Adrenal gland (tissue), 12 donors: ENCODE data around the gene CCDC174. TPM values are rescaled to one million over a fixed set of nuclear protein-coding genes. Genes with fewer than 3 reads are reported as not detected.

Experiments
- DNase-seq, 7 donors: peaks; one replicate each; pipeline ENCODE4 v3.0.0-alpha.2; 2019 to 2020
- H3K27ac ChIP-seq, 5 donors: fragments of 200-600 bp; sonication (generic) in 4 of 5; 1 replicate in 3 of 5; 2 replicates in 2 of 5; pipeline versions ENCODE4 v1.5.1 to v1.8.0; 2016 to 2020; ENCODE audit warnings: mild to moderate bottlenecking in 1 of 5
- H3K27me3 ChIP-seq: fragments of 200-600 bp; 2 replicates; pipeline ENCODE4 v1.8.0; 2021
- H3K36me3 ChIP-seq, 2 donors: fragments of 200-600 bp; replicated peaks in 1 of 2; 1 replicate in 1 of 2; 2 replicates in 1 of 2; pipeline versions ENCODE4 v1.5.1 to v1.8.0; 2018 to 2022
- H3K4me1 ChIP-seq, 2 donors: fragments of 200-600 bp; replicated peaks in 1 of 2; 1 replicate in 1 of 2; 2 replicates in 1 of 2; pipeline versions ENCODE4 v1.5.1 to v1.8.0; 2018 to 2021
- H3K4me3 ChIP-seq, 4 donors: fragments of 200-600 bp; sonication (generic) in 3 of 4; one replicate each; pipeline ENCODE4 v1.5.1; 2016 to 2018
- H3K9me3 ChIP-seq, 3 donors: fragments of 200-600 bp; sonication (generic) in 1 of 3; replicated peaks in 1 of 3; 1 replicate in 2 of 3; 2 replicates in 1 of 3; pipeline versions ENCODE4 v1.5.1 to v1.8.0; 2016 to 2021
- CTCF ChIP-seq, 6 experiments: fragments of 450-650 bp in 4 of 6; fragments of 200-600 bp in 2 of 6; sonication (generic) in 1 of 6; IDR thresholded peaks; 1 replicate in 5 of 6; 2 replicates in 1 of 6; pipeline versions ENCODE4 v1.5.1 to v1.8.0; 2016 to 2021; ENCODE audit warnings: antibody characterized with exemption in 6 of 6, mild to moderate bottlenecking in 2 of 6, moderate library complexity in 1 of 6
- POLR2A ChIP-seq, 2 donors: fragments of 450-650 bp; IDR thresholded peaks; one replicate each; pipeline ENCODE4 v1.6.1; 2017; ENCODE audit warnings: antibody characterized with exemption in 2 of 2, mild to moderate bottlenecking in 2 of 2, moderate library complexity in 1 of 2
- WGBS, 4 donors: extraction: QIAGEN DNeasy Blood & Tissue Kit in 2 of 4; methylation state at CpG; one replicate each; pipeline versions ENCODE4 v1.1.5 to v1.1.7; 2013 to 2017; 5-methylcytosine and 5-hydroxymethylcytosine counted together
- intact Hi-C, 2 donors: fragments of 100-400 bp; cut with DNase I; formaldehyde crosslinking; loops; one replicate each; pipeline versions ENCODE4 v1.14.1 to v1.15.0; 2022 to 2023
- polyA plus RNA-seq, 3 donors: library from polyadenylated mRNA; stranded (reverse); fragments of 200-250 nt in 2 of 3; fragments of 350-450 nt in 1 of 3; fragmentation: Illumina TruSeq in 1 of 3; extraction: RNeasy Lipid Tissue Mini Kit (QIAGEN cat#74804) in 1 of 3; gene quantifications; one replicate each; pipeline ENCODE4 v1.2.3, GENCODE V29; 2013 to 2014
- total RNA-seq, 9 donors: library from RNA; depleted of rRNA in 4 of 9; stranded (reverse); fragments of >200 nt in 4 of 9; fragments of 120-200 nt in 1 of 9; fragmentation: NEBNext Ultra II Directional in 1 of 9; extraction: Animal tissue kit (Norgen Biotek cat#: 25700) in 1 of 9; gene quantifications; one replicate each; pipeline versions ENCODE4 v1.1.0 to v1.2.4, GENCODE V29; 2013 to 2023
- donor health status: healthy with polysubstance abuse.
- donor health status: Bipolar disorder and iron deficiency.
- donor health status: DM: yes; HTN: yes; CAD: no.
- donor health status: DM: no; HTN: no; CAD: no.
- donor health status: DM: no; HTN: no; CAD: no.
- donor health status: DM: yes; HTN: yes; CAD: no.

Gene CCDC174
- total and polyA plus RNA-seq, 12 donors: 4.3 to 31.6 (median 20.1) TPM

- no peak for DNase-seq
- TF ChIP-seq POLR2A (IDR thresholded peaks at IDR 0.05): no peak
- TF ChIP-seq CTCF (IDR thresholded peaks at IDR 0.05): no peak
- no peaks in the 10 kb centered on the region for H3K27me3 ChIP-seq
- intact Hi-C loops: no loop called here
- no peak overlapping the region for H3K4me3 ChIP-seq
- no peaks in the 10 kb centered on the region for H3K9me3 ChIP-seq
- no peaks in the 10 kb centered on the region for H3K4me1 ChIP-seq
- no peak overlapping the region for H3K27ac ChIP-seq
- WGBS, 4 donors: 59 to 78% (median 65%) methylated on average over 7 of the region's 7 CpGs
- H3K36me3 ChIP-seq: no peaks in the 10 kb centered on the region
Observed at GRCh38 chr3:14620512-14620911, 31.1 kb upstream of the CCDC174 start.

- WGBS, 4 donors: 90 to 94% (median 92%) methylated on average over 4 of the region's 4 CpGs
- Histone ChIP-seq H3K27ac (no peak overlapping the region), H3K27me3 (no peaks in the 10 kb centered on the region), H3K9me3 (no peaks in the 10 kb centered on the region), H3K4me3 (no peak overlapping the region), H3K36me3 (no peaks in the 10 kb centered on the region), H3K4me1 (no peaks in the 10 kb centered on the region)
- DNase-seq: no peak
- intact Hi-C loops: no loop called here
- no peak for TF ChIP-seq POLR2A (IDR thresholded peaks at IDR 0.05)
- no peak for TF ChIP-seq CTCF (IDR thresholded peaks at IDR 0.05)
Observed at GRCh38 chr3:14621093-14621492, 30.5 kb upstream of the CCDC174 start.

- no peak for DNase-seq
- Histone ChIP-seq H3K36me3 (no peaks in the 10 kb centered on the region), H3K9me3 (no peaks in the 10 kb centered on the region), H3K4me1 (no peaks in the 10 kb centered on the region), H3K4me3 (no peak overlapping the region), H3K27me3 (no peaks in the 10 kb centered on the region), H3K27ac (no peak overlapping the region)
- intact Hi-C loops: no loop called here
- TF ChIP-seq POLR2A (IDR thresholded peaks at IDR 0.05) (no peak), CTCF (IDR thresholded peaks at IDR 0.05) (no peak)
- 76 to 85% (median 79%) methylated on average over 6 of the region's 6 CpGs for WGBS, 4 donors
Observed at GRCh38 chr3:14622368-14622767, 29.2 kb upstream of the CCDC174 start.

- Histone ChIP-seq H3K9me3 (no peaks in the 10 kb centered on the region), H3K27ac (no peak overlapping the region), H3K36me3 (no peaks in the 10 kb centered on the region), H3K4me1 (no peaks in the 10 kb centered on the region), H3K27me3 (no peaks in the 10 kb centered on the region), H3K4me3 (no peak overlapping the region)
- intact Hi-C loops: no loop called here
- WGBS, 4 donors: 57 to 68% (median 64%) methylated on average over 4 of the region's 4 CpGs
- TF ChIP-seq POLR2A (IDR thresholded peaks at IDR 0.05) (no peak), CTCF (IDR thresholded peaks at IDR 0.05) (no peak)
- no peak for DNase-seq
Observed at GRCh38 chr3:14623569-14624051, 28.0 kb upstream of the CCDC174 start.
